OCI-LY3 (cell line): Measurements from ENCODE around the gene PIK3C2G.

Experiments used
- CTCF ChIP-seq: fragments of 200-600, 300-600 bp; sonication (generic); IDR thresholded peaks from 2 replicates; pipeline ENCODE4 v1.5.1; 2014; ENCODE audit warnings: antibody characterized with exemption, low read length, low read depth
- EZH2phosphoT487 ChIP-seq: fragments of 200-600 bp; shearing (Covaris generic); IDR thresholded peaks from 2 replicates; pipeline ENCODE4 v1.6.1; 2018; ENCODE audit warnings: antibody characterized with exemption, mixed run types, low read depth

DNA sequence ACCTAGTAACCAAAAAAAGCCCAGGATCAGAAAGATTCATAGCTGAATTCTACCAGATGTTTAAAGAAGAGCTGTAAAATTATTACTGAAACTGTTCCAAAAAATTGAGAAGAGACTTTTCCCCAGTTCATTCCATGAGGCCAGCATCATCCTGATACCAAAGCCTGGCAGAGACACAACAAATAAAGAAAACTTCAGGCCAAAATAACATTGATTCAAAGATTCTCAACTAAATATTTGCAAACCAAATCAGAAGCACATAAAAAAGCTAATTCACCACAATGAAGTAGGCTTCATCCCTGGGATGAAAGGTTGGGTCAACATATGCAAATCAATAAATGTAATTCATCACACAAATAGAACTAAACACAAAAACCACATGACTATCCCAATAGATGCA, 325.3 kb downstream of the PIK3C2G start:
- TF ChIP-seq CTCF, result no peak
- TF ChIP-seq EZH2phosphoT487, result no peak
